A549 (cell line): ENCODE results near the gene LRRC46. TPM values are rescaled to one million over a fixed set of nuclear protein-coding genes. Genes with fewer than 3 reads are reported as not detected.

ENCODE experiments used
- ATAC-seq, 2 experiments: fragments of 200-7000 bp in 1 of 2; fragments of >200 bp in 1 of 2; cut with Nextera tagmentation in 1 of 2; cut with Tn5 transposase in 1 of 2; 3 replicates each; pipeline versions ENCODE4 v1.8.0 to v1.9.1; 2018 to 2020; ENCODE audit warnings: mild to moderate bottlenecking in 1 of 2, moderate library complexity in 1 of 2
- CTCF ChIA-PET: fragments of 300-600 bp; sonication (Branson Sonifier 250); formaldehyde crosslinking; extraction: SDS; loops from one replicate; lab custom pipeline; 2021; ENCODE audit warnings: antibody characterized with exemption, inconsistent platforms; lab: Yijun Ruan, JAX
- POLR2A ChIA-PET: fragments of 350-600 bp; formaldehyde crosslinking; extraction: SDS; loops from one replicate; lab custom pipeline; 2021; ENCODE audit warnings: antibody characterized with exemption, inconsistent platforms; lab: Yijun Ruan, JAX
- DNase-seq, 2 experiments: peaks; one replicate each; pipeline versions ENCODE4 v3.0.0 to v3.0.0-alpha.2; 2011 to 2016; ENCODE audit warnings: low read depth in 1 of 2, low spot score in 1 of 2
- FAIRE-seq: peaks from 2 replicates; lab custom pipeline; 2011; peaks lifted over from hg19 to GRCh38; lab: Jason Lieb, UNC
- H3K27ac ChIP-seq, 2 experiments: fragments of >200 bp; sonication (Bioruptor Twin); formaldehyde crosslinking; 3 replicates each; pipeline ENCODE4 v1.5.1; 2016 to 2017
- H3K4me1 ChIP-seq: fragments of >200 bp; sonication (Bioruptor Twin); formaldehyde crosslinking; 3 replicates; pipeline ENCODE4 v1.6.1; 2016
- H3K4me2 ChIP-seq: fragments of >200 bp; sonication (Bioruptor Twin); formaldehyde crosslinking; 3 replicates; pipeline ENCODE4 v1.6.1; 2016
- H3K4me3 ChIP-seq: fragments of >200 bp; sonication (Bioruptor Twin); formaldehyde crosslinking; 3 replicates; pipeline ENCODE4 v1.5.1; 2016
- H3K9me3 ChIP-seq: fragments of >200 bp; sonication (Bioruptor Twin); formaldehyde crosslinking; 3 replicates; pipeline ENCODE4 v1.6.1; 2016
- CBX2 ChIP-seq: fragments of 200-600 bp; sonication (generic); IDR thresholded peaks from 2 replicates; pipeline ENCODE4 v1.6.1; 2016; ENCODE audit warnings: low read depth, mild to moderate bottlenecking, borderline replicate concordance
- CHD2 ChIP-seq: fragments of 150-350 bp; IDR thresholded peaks from 2 replicates; pipeline ENCODE4 v1.6.1; 2014; ENCODE audit warnings: low read length; ENCODE audit not compliant: partially characterized antibody
- EHMT2 ChIP-seq: fragments of 200-600 bp; sonication (generic); IDR thresholded peaks from 2 replicates; pipeline ENCODE4 v1.6.1; 2016; ENCODE audit warnings: antibody characterized with exemption, low read depth, mild to moderate bottlenecking, moderate library complexity
- FOSB ChIP-seq: fragments of 250-450 bp; sonication (Bioruptor Pico); IDR thresholded peaks from 2 replicates; pipeline ENCODE4 v1.5.0; 2020; ENCODE audit warnings: mild to moderate bottlenecking, moderate library complexity
- HDAC2 ChIP-seq: fragments of 200-600 bp; sonication (generic); IDR thresholded peaks from 2 replicates; pipeline ENCODE4 v1.6.1; 2016
- HEYL ChIP-seq: fragments of 250-450 bp; sonication (Bioruptor Pico); IDR thresholded peaks from 2 replicates; pipeline ENCODE4 v1.8.0; 2021; ENCODE audit warnings: mild to moderate bottlenecking, moderate library complexity
- HOXA7 ChIP-seq: fragments of 250-450 bp; sonication (Bioruptor Pico); IDR thresholded peaks from 2 replicates; pipeline ENCODE4 v1.5.0; 2020; ENCODE audit warnings: mild to moderate bottlenecking, moderate library complexity
- HOXB13 ChIP-seq: fragments of 250-450 bp; sonication (Bioruptor Pico); IDR thresholded peaks from 2 replicates; pipeline ENCODE4 v1.5.0; 2020; ENCODE audit warnings: low read depth, mild to moderate bottlenecking, moderate library complexity
- JUN ChIP-seq, 2 experiments: fragments of >200 bp; sonication (Bioruptor Twin); formaldehyde crosslinking; IDR thresholded peaks; 2 replicates in 1 of 2; 3 replicates in 1 of 2; pipeline ENCODE4 v1.6.1; 2016 to 2017
- KDM1A ChIP-seq: fragments of 200-600 bp; sonication (generic); IDR thresholded peaks from 2 replicates; pipeline ENCODE4 v1.6.1; 2016; ENCODE audit warnings: low read depth, mild to moderate bottlenecking
- MAFK ChIP-seq: fragments of 450-650 bp; IDR thresholded peaks from 2 replicates; pipeline ENCODE4 v1.6.1; 2014; ENCODE audit not compliant: partially characterized antibody
- NPAS2 ChIP-seq: fragments of 250-450 bp; sonication (Bioruptor Pico); IDR thresholded peaks from 2 replicates; pipeline ENCODE4 v1.8.0; 2022; ENCODE audit warnings: mild to moderate bottlenecking, moderate library complexity, borderline replicate concordance
- NR3C1 ChIP-seq: fragments of >200 bp; sonication (Bioruptor Twin); formaldehyde crosslinking; IDR thresholded peaks from 3 replicates; pipeline ENCODE4 v1.6.1; 2017
- POLR2A ChIP-seq: IDR thresholded peaks from 2 replicates; pipeline ENCODE4 v1.6.1; 2012; ENCODE audit warnings: mild to moderate bottlenecking, low read length
- SMC3 ChIP-seq: fragments of >200 bp; sonication (Bioruptor Twin); formaldehyde crosslinking; IDR thresholded peaks from 3 replicates; pipeline ENCODE4 v1.6.1; 2018; ENCODE audit warnings: inconsistent platforms
- SREBF2 ChIP-seq: fragments of 450-650 bp; IDR thresholded peaks from 2 replicates; pipeline ENCODE4 v1.6.1; 2014; ENCODE audit warnings: mild to moderate bottlenecking, moderate library complexity
- TFCP2L1 ChIP-seq: fragments of 250-450 bp; sonication (Bioruptor Pico); IDR thresholded peaks from 2 replicates; pipeline ENCODE4 v1.5.0; 2021; ENCODE audit warnings: mild to moderate bottlenecking
- WGBS: methylation state at CpG from one replicate; pipeline ENCODE4 v1.1.6; 2017; ENCODE audit errors: missing lambda C conversion rate; 5-methylcytosine and 5-hydroxymethylcytosine counted together
- polyA plus RNA-seq, 4 experiments: library from polyadenylated mRNA; depleted of rRNA in 3 of 4; stranded (reverse); fragments of >200 nt; fragmentation: RNase III in 1 of 4; extraction: RNeasy Plus Mini Kit Qiagen cat#74134 plus additional on column Dnase treatment in 1 of 4; gene quantifications; 2 replicates in 3 of 4; 3 replicates in 1 of 4; pipeline ENCODE4 v1.2.3, GENCODE V29; 2011 to 2017
- TF ChIP-seq, protein P1 (sequence below): IDR thresholded peaks from 2 replicates; pipeline ENCODE4 v1.6.1; 2012; ENCODE audit warnings: low read depth, borderline replicate concordance
- TF ChIP-seq, protein P2 (sequence below): fragments of >200 bp; sonication (Bioruptor Twin); formaldehyde crosslinking; IDR thresholded peaks from 3 replicates; pipeline ENCODE4 v1.6.1; 2016
- TF ChIP-seq, protein P3 (sequence below): IDR thresholded peaks from 2 replicates; pipeline ENCODE4 v1.6.1; 2012
- TF ChIP-seq, protein P4 (sequence below): fragments of >200 bp; sonication (Bioruptor Twin); formaldehyde crosslinking; IDR thresholded peaks from 2 replicates; pipeline ENCODE4 v1.6.1; 2016
- TF ChIP-seq, protein P5 (sequence below): fragments of 250-450 bp; sonication (Bioruptor Pico); IDR thresholded peaks from 2 replicates; pipeline ENCODE4 v1.5.0; 2021; ENCODE audit warnings: mild to moderate bottlenecking, moderate library complexity, borderline replicate concordance

The LRRC46 gene
- polyA plus RNA-seq, 2 of the 4 experiments (the other 2 are of a cell fraction): 2.7 to 3.0 TPM

DNA sequence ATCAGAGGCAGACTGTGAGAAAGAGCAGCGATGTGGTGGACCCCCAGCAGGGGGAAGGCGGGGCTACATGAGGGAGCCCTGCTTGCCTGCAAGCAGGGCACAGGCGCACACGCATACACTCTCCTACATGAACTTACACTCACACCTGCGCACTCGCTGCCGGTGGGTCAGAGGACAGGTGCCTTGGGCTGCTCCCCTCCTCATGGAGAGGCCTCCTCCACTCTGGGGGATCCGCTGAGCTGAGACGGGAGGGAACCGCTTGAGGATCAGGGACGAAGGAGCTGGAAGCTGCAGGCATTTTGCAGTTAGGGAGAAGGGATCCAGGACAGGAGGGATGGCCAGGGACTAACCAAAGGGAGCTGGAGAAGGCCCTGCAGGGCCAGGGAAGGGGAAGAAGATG lies 24.0 kb upstream of the LRRC46 start:
- POLR2A ChIA-PET: no interaction called here
- WGBS: 80% methylated on average over 11 of the region's 11 CpGs
- TF ChIP-seq HDAC2: no peak
- TF ChIP-seq EHMT2: no peak
- no peak for TF ChIP-seq HOXA7 (CRISPR knock-in tag)
- TF ChIP-seq JUN (IDR thresholded peaks at IDR 0.05): no peak
- TF ChIP-seq, protein P1, sequence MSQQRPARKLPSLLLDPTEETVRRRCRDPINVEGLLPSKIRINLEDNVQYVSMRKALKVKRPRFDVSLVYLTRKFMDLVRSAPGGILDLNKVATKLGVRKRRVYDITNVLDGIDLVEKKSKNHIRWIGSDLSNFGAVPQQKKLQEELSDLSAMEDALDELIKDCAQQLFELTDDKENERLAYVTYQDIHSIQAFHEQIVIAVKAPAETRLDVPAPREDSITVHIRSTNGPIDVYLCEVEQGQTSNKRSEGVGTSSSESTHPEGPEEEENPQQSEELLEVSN: no peak
- TF ChIP-seq, protein P2, sequence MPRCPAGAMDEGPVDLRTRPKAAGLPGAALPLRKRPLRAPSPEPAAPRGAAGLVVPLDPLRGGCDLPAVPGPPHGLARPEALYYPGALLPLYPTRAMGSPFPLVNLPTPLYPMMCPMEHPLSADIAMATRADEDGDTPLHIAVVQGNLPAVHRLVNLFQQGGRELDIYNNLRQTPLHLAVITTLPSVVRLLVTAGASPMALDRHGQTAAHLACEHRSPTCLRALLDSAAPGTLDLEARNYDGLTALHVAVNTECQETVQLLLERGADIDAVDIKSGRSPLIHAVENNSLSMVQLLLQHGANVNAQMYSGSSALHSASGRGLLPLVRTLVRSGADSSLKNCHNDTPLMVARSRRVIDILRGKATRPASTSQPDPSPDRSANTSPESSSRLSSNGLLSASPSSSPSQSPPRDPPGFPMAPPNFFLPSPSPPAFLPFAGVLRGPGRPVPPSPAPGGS: no peak
- TF ChIP-seq, protein P3, sequence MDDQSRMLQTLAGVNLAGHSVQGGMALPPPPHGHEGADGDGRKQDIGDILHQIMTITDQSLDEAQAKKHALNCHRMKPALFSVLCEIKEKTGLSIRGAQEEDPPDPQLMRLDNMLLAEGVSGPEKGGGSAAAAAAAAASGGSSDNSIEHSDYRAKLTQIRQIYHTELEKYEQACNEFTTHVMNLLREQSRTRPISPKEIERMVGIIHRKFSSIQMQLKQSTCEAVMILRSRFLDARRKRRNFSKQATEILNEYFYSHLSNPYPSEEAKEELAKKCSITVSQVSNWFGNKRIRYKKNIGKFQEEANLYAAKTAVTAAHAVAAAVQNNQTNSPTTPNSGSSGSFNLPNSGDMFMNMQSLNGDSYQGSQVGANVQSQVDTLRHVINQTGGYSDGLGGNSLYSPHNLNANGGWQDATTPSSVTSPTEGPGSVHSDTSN: no peak
- TF ChIP-seq MAFK: no peak
- TF ChIP-seq HOXB13 (CRISPR knock-in tag): no peak
- TF ChIP-seq SREBF2: no peak
- TF ChIP-seq FOSB (CRISPR knock-in tag): no peak
- Histone ChIP-seq H3K4me2 (no peak overlapping the region), H3K4me3 (no peak overlapping the region), H3K4me1 (peaks cover 25% of the 10 kb centered on the region), H3K9me3 (no peaks in the 10 kb centered on the region), H3K27ac (no peak overlapping the region)
- ATAC-seq (no peak), DNase-seq (no peak), FAIRE-seq (no peak)
- CTCF ChIA-PET: interaction anchor here (0.7 to 7.3 kb wide), 5 partner anchors 18 to 186 kb away, joined by 3 to 47 read pairs (median 3); no protein-coding TSS in a partner anchor

DNA sequence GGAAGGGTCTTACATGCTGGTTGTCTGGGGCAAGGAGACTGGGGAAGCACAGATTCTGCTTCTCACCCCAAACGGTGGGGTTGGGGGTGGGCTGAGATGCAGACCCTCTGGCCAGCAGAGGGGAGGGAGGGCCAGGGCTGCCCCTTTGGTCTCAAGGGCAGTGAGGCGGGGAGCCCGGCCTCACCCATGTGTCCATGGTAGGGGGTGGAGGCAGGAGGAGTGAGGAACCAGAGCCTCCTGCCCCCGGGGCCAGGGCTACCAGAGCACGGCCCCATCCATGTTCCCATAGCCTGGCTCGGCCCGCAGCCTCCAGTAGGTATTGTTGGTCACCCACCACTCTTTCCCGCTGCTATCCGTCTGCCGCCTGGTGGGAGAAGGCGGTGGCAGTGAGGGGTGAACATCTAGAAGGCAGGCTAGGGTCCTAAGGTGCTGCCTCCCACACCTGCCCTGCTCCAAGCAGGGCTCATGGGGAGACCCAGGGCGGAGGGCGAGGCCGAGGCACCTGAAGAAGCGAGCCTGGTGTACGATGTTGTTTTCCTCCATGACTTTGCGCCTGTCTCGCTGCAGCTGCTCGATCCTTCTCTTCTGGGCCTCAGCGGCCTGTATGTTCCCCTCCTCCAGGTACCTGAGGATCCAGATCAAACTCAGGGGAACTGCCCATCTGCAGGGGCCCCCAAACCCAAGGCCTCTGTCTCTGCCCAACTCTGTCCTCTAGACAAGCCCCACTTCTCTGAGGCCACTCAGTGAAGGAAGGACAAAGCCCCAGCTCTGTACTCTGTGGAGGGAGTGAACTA lies 23.2 kb upstream of the LRRC46 start:
- Histone ChIP-seq H3K9me3 (no peaks in the 10 kb centered on the region), H3K27ac (no peak overlapping the region), H3K4me3 (no peak overlapping the region), H3K4me2 (no peak overlapping the region), H3K4me1 (peaks cover 25% of the 10 kb centered on the region)
- FAIRE-seq (no peak), ATAC-seq (no peak), DNase-seq (no peak)
- WGBS: 86% methylated on average over 20 of the region's 20 CpGs
- ChIA-PET POLR2A (no interaction called here), CTCF (interaction anchor here (2.0 kb wide), 1 partner anchor 14 kb away, joined by 11 read pairs; the partner anchor contains the start of gene OSBPL7)
- no peak for TF ChIP-seq CBX2
- TF ChIP-seq SMC3: no peak
- TF ChIP-seq FOSB (CRISPR knock-in tag): no peak
- TF ChIP-seq HEYL: no peak
- TF ChIP-seq KDM1A: no peak
- TF ChIP-seq POLR2A: no peak
- no peak for TF ChIP-seq CHD2
- TF ChIP-seq, protein P4, sequence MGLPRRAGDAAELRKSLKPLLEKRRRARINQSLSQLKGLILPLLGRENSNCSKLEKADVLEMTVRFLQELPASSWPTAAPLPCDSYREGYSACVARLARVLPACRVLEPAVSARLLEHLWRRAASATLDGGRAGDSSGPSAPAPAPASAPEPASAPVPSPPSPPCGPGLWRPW: no peak
- no peak for TF ChIP-seq NR3C1
- no peak for TF ChIP-seq TFCP2L1
- TF ChIP-seq, protein P5, sequence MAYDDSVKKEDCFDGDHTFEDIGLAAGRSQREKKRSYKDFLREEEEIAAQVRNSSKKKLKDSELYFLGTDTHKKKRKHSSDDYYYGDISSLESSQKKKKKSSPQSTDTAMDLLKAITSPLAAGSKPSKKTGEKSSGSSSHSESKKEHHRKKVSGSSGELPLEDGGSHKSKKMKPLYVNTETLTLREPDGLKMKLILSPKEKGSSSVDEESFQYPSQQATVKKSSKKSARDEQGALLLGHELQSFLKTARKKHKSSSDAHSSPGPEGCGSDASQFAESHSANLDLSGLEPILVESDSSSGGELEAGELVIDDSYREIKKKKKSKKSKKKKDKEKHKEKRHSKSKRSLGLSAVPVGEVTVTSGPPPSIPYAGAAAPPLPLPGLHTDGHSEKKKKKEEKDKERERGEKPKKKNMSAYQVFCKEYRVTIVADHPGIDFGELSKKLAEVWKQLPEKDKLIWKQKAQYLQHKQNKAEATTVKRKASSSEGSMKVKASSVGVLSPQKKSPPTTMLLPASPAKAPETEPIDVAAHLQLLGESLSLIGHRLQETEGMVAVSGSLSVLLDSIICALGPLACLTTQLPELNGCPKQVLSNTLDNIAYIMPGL: no peak
- TF ChIP-seq NPAS2: no peak
